ENCODE measurements around the gene TTLL6.
"Not testable (repeated sequence)": the region's sequence is repeated elsewhere in the genome, so short reads cannot be mapped to it uniquely, and the experiment has no call there.

The TTLL6 gene

GRCh38 chr17:48816774-48817590, at the start of gene TTLL6:
TSS of gene TTLL6 (minus strand) at chr17:48817229. CDS start at chr17:48817072, 157 bp downstream.
- DNase-seq, result peak; percentile 80 to 95

GRCh38 chr17:48860456-48860855, 43.4 kb upstream of the TTLL6 start:
- DNase-seq, result no peak

- DNase-seq, result no peak
Observed at GRCh38 chr17:48860034-48860433, 43.0 kb upstream of the TTLL6 start.

GRCh38 chr17:48856122-48856821, 39.2 kb upstream of the TTLL6 start:
- no peak for DNase-seq

- DNase-seq, result no peak
Observed at GRCh38 chr17:48854774-48855476, 37.9 kb upstream of the TTLL6 start.

- no peak for DNase-seq
Observed at GRCh38 chr17:48850792-48851323, 33.8 kb upstream of the TTLL6 start.

GRCh38 chr17:48843187-48843900, 26.3 kb upstream of the TTLL6 start:
- DNase-seq, result no peak

- DNase-seq, result no peak
Observed at GRCh38 chr17:48842746-48843145, 25.7 kb upstream of the TTLL6 start.

GRCh38 chr17:48841395-48841831, 24.4 kb upstream of the TTLL6 start:
- DNase-seq, result no peak

GRCh38 chr17:48840441-48840840, 23.4 kb upstream of the TTLL6 start:
- DNase-seq, result no peak

- not testable (repeated sequence) for DNase-seq
Observed at GRCh38 chr17:48837458-48837857, 20.4 kb upstream of the TTLL6 start.

- DNase-seq, result no peak
Observed at GRCh38 chr17:48835971-48836370, 18.9 kb upstream of the TTLL6 start.

GRCh38 chr17:48834973-48835372, 17.9 kb upstream of the TTLL6 start:
- no peak for DNase-seq

GRCh38 chr17:48831549-48831883, 14.5 kb upstream of the TTLL6 start:
- DNase-seq, result no peak

- DNase-seq, result peak; percentile 92 to 93
Observed at GRCh38 chr17:48830840-48831548, 14.0 kb upstream of the TTLL6 start, which contains the start of gene CALCOCO2. TSS of gene CALCOCO2 (plus strand) at chr17:48831035. CDS start at chr17:48841708, 10,673 bp downstream.

GRCh38 chr17:48825446-48826381, 8.7 kb upstream of the TTLL6 start:
- DNase-seq, result no peak

- not testable (repeated sequence) for DNase-seq
Observed at GRCh38 chr17:48820936-48821335, 3.9 kb upstream of the TTLL6 start.

- no peak for DNase-seq
Observed at GRCh38 chr17:48819466-48819865, 2.4 kb upstream of the TTLL6 start.

GRCh38 chr17:48818361-48818841, 1.4 kb upstream of the TTLL6 start:
- no peak for DNase-seq

- no peak for DNase-seq
Observed at GRCh38 chr17:48816438-48816773, 623 bp downstream of the TTLL6 start.

- no peak for DNase-seq
Observed at GRCh38 chr17:48815311-48815710, 1.7 kb downstream of the TTLL6 start.
